ENCODE results near the gene CUL3.
"Not testable (repeated sequence)": the region's sequence is repeated elsewhere in the genome, so short reads cannot be mapped to it uniquely, and the experiment has no call there.

Gene CUL3
- total RNA-seq, result 126 to 185 reads per million in 2 donors

DNA sequence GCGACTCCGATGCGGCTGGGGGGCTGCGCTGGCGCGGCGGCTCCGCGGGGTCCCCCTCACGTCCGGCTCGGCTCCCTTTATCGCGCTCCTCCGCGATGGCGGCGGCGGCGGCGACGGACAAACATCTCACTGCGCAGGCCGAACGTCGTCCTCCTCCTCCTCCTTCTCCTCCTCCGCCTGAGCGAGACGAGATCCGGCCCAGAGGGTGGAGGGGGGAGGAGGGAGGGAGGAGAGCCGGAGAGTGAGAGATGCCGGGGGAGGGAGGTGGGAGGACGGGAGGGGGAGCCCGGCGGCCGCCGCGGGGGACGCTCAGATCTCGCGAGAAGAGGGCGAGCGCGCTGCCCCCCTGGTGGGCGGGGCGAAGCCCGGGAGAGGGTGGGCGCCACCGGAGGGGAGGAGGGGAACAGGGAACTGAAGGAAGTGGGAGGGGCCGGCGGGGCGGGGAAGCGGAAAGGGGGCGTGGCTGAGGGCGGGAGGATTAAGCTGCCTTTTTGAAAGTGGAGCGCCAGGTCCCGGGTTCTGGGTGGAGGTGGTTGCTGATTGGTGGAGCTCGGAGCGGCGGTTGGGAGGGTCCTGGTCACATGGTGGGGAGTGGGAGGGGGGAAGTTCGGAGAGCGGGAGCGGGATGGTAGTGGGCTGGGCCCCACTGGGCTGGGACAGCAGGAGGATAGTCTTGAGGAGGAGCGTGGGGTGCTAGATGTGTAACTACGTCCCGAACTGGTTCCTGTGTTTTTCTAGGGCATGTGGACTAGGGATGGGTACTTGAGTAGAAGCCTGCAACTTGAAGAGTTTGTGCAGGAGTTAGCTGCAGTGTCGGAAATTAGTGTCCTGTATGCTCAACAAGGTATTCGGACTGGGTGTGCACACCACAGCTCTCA lies at the start of gene CUL3:
CUL3 (minus strand) TSS at position 153 of the 878 bp plus-strand sequence. CDS start 354 bp downstream, outside the sequence.
- DNase-seq, result peak; percentile 98 to 99 (median 99)

DNA sequence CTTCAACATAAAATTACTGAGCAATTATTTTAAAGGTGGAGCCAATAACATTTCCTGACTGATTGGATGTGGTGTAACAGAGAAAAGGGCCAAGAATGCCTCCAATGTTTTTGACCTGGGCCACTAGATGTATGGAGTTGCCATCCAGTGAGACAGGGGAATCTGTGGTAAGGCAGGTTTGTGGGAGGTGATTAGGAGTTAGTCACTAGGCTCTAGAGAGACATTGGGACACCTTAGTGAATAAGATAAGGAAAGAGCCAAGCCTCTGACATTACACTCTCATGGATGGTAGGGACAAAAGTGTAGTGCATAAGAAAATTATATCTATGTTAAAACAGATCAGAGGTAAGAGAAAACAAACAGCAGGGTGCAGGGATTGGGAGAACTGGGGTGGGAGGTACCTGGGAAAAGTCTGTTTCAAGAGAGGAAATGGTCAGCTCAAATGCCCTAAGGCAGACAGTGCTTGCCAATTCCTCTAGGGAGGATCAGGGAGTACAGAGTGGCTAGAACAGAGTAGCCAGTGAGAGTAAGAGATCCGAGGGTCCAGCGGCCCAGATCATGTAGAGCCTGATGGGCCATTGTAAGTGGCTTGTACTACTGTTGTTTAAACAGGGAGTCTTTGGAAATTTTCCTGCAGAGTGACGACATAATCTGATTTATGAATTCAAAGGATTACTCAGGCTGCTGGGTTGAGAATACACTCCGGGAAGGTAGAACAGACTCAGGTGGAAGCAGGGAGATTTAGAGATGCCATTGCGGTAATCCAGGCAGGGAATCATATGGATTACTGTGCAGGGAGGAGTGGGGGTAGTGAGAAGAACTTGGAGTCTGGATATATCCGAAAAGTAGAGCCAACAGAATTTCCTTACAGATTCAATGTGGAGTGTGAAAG lies 45.7 kb upstream of the CUL3 start:
- no peak for DNase-seq

DNA sequence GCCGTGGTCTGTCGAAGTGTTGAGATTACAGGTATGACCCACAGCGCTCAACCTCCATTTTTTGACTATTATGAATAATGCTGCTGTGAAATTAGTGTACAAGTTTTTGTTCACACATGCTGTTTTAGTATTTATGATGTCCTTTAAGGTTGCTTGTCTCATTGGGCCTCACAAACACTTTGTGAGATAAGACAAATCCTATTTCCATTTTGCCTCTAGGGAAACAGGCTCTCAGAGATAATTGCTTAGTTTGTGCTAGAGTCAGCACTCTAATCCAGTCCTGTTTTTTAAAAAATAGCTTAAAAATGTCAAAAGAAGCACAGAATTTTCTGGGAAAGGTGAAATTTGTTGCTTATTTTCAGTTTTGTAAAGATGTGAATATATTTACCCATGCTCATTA lies 43.3 kb upstream of the CUL3 start:
- no peak for DNase-seq

DNA sequence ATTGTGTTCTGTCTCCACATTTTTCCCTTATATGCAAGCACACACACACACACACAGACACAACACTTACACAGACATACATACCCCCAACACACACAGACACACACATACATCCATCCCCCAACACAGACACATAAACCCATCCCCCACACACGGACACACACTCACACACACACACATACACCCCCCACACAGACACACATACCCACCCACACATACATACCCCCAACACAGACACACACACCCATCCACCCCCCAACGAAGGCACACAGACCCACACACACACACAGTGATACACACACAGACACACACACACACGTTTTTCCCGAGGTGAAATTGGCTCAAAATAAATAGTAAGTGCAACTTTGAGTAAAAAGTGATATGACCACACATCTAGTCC lies 41.6 kb upstream of the CUL3 start:
- DNase-seq, result no peak

DNA sequence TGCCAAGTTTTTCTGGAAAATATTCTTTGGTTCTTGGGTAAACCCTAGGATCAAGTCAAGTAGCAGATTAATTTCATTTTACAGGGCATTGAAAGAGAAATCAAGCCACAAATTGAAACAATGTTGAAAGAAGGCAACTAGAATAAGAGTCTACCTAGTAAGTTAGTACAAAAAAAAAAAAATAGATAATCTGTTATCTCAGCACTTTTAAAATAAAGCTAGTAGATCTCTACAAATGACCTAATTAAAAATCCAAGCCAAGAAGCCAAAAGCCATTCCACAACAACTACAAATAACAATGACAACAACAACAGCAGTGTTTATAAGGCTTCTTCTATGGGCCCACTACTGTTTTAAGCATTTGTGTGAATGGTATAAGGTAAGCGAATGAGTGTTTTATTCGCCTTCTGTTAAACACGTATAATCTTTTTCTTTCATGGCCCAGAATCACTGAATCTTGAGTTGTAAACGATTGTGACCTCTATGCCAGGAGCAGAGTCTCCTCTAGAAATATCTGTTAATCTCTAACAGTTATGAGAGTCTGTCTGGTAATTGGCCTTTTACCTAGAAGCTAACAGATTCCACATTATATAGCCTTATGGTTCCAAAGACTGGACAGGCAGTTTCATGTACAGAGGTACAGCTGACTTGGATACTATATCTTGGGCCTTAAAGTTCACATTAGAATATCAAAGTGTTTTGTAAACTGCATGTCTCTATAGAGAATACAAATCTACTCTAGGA lies 28.6 kb upstream of the CUL3 start:
- DNase-seq, result no peak

DNA sequence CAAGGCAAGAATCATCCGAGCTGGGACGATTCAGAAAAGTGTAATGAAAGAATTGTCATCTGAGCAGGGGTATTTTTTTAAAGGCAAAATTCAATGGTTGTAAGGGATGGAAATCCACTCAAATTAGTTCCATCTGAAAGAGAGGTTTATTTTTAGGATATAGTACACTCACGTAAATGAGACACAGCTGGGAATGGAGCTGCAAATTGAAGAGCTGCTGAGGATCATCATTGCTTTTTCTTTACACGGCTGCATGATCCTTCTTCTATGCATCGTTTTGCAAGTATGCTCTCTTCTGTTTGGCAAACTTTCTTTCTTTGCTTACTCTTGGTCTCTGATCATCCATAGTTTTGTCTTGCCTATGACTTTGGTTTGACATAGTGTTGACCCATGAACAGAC lies 27.4 kb upstream of the CUL3 start:
- DNase-seq, result no peak

DNA sequence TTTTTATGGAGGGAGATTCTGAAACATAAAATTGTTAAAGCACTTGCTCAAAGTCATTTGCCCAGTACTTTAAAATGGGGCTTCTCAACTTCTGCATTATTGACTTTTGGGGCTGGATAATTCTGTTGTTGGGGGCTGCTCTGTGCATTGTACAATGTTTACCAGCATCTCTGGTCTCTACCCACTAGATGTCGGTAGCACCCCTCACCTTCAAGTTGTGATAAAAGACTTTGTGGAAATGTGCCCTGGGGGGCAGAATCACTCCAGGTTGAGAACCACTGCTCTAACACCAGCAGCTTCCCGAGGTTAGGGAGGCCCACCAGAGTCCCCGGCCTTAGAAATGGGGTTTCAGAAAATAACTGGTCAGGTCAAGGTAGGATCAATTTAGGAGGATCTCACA lies 26.8 kb upstream of the CUL3 start:
- DNase-seq, result no peak

DNA sequence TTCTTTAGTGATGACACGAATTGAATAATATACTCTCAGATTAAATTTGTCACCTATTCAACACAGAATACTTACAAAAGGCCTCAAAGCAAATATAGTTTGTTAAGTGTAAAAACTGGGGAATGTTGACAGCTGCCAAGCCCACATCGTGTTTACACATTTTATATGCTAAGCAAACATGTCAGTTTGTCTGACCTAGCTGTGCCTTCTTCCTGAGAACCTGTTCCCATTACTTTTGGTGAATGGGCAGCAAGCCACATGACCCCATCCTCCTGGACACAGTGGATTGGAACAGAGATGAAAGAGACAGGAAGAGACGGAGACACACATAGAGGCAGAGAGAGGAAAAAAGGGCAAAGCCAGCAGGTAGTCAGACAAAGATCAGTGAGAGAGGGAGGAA lies 22.9 kb upstream of the CUL3 start:
- DNase-seq, result no peak

DNA sequence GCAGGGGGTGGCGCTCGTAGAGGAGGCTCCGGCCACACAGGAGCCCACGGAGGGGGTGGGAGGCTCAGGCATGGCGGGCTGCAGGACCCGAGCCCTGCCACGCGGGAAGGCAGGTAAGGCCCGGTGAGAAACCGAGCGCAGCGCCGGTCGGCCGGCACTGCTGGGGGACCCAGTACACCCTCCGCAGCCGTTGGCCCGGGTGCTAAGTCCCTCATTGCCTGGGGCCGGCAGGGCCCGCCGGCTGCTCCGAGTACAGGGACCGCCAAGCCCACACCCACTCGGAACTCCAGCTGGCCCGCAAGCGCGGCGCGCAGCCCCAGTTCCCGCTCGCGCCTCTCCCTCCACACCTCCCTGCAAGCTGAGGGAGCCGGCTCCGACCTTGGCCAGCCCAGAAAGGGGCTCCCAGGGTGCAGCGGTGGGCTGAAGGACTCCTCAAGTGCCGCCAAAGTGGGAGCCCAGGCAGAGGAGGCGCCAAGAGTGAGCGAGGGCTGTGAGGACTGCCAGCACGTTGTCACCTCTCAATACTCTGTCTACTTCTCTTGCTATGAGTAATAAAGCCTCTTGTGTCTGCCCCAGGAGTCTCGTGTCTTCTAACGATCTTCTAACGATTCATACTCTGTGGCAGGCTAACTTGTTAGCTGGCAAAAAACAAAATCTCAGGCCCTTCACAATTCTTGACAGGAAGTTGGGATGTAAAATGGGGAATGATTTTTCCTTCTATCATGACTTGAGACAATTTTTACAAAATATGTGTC lies 18.8 kb upstream of the CUL3 start:
- DNase-seq, result peak in 1 of 5 experiments; percentile 32

DNA sequence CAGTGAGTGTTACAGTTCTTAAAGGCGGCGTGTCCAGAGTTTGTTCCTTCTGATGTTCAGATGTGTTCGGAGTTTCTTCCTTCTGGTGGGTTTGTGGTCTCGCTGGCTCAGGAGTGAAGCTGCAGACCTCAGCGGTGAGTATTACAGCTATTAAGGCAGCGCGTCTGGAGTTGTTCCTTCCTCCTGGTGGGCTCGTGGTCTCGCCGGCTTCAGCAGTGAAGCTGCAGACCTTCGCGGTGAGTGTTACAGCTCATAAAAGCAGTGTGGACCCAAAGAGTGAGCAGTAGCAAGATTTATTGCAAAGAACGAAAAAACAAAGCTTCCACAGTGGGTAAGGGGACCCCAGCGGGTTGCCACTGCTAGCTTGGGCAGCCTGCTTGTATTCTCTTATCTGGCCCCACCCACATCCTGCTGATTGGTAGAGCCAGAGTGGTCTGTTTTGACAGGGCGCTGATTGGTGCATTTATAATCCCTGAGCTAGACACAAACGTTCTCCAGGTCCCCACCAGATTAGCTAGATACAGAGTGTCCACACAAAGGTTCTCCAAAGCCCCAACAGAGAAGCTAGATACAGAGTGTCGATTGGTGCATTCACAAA lies 17.7 kb upstream of the CUL3 start:
- DNase-seq, result not testable (repeated sequence)

DNA sequence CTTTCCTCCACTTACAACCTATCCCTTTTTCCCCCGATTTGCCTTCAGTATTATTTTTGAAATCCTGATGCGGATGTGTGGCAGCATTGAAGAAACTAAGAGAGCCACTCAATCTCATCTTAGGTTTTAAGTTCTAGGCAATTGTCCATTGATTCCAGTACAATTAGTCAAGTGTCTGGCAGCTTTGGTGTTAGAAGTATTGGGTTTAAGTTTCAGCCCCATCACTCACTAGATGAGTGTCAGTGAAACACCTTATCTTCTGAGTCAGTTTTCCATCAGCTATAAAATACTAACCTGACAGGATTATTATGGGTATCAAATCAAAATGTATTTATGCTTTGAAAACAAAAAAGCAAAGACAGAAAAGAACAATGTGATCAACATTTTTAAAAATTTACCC lies 16.8 kb upstream of the CUL3 start:
- peak in 1 of 5 experiments; percentile 4 for DNase-seq

DNA sequence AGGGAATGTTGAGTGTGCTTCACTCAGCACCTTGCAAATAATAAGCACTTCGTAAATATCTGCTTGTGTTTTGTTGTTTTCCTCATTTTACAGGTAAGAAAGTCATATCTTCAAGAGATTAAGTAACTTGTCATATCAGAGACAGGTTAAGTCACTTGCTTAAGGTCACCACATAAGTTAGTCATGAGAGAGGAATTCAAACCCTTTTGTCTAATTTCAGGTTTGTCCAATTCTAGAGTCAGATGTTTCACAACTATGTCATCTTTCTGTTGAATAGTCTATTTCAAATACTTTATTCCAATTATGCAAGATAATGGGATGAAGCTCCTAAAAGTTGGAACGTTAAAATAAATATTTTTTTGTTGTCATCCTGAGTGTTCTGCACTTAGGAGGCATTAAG lies 13.5 kb upstream of the CUL3 start:
- DNase-seq, result no peak

DNA sequence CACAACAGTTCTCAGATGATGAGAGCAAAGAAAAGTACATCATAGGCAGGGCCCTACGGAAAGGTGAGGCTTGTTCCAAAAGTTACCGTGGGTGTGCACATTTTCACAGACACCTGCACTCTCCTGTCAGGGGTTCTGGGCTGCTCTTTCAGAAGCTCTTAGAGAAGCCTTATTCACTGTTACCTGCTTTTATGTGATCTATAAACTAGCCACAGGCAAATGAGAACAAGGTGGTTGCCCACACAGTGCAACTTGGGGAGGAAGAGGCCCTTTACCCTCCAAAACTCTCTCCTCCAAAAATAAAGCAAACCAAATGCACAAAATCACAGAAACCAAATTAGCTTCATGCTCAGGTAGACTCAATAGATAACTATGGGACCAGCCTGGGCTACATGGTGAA lies 11.1 kb upstream of the CUL3 start:
- no peak for DNase-seq

DNA sequence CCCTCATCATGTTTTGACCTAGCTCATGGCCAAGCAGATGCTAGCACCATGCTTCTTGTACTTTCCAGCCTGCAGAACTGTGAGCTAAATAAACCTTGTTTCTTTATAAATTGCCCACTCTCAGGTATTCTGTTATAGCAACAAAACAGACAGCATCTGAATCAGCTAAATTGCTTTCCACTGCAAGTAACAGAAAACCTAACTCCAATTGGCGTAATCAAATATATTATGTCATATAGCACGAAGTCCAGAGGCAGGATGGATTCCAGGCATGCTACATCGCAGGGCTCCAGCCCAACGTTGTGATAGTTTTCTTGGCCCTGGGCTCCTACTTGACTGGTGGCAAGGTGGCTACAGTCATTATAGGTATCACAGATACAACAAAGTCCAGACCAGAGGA lies 10.4 kb upstream of the CUL3 start:
- DNase-seq, result no peak

DNA sequence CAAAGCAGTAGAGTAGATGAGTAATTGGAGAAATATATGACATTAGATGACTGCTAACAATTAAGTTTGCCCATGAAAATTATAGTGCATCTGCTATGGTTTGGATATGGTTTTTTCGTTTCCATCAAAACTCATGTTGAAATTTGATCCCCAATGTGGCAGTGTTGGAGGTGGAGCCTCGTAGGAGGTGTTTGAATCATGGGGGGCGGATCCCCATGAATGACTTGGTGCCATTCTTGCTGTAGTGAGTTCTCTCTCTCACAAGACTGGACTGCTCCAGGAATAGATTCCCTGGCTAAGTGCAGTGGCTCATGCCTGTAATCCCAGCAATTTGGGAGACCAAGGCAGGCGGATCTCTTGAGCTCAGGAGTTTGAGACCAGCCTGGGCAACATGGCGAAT lies 9.7 kb upstream of the CUL3 start:
- DNase-seq, result no peak

DNA sequence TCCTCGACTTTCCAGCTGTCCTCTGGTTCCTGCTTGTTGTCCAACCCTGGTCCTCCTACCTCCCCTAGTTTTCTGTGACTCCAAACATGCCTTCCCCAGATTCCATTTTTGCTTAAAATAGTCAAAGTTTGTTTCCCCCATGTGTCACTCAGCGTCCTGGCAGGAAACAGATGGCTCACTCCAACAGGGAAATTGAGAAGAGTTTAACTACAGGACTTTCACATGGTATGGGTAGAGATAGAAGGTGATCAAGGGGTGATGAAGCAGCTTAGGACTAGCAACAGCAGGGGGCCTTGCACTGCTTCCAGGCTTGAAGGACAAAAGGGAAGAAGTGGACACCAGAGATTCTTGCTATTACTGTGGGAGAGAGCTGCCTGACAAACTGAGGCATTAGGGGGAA lies 6.1 kb upstream of the CUL3 start:
- DNase-seq, result no peak

DNA sequence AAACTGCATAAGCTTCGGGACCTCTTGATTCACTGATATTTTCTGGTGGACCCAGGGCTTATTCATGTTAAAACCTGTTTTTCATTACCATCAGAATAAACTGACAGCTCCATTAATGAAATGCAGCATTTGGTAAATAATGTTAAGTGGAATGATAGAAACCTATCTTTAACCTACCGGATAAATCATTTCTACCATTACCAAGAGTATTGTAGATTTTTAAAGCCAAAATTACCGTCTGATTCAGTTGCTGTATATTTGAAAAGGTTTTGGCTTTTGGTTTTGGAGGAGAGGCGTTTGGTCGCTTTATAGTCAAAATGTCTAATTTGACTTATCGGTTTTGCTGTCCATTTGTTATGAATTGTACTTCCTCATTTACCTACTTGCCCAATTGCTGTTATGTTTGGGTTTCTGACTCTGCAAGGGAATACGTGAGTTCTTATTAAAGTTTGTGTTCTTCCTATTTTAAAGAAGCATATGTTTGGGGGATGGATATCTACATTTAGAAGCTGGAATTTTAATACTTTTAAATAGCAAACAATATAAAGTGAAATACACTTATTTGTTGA lies 1.0 kb upstream of the CUL3 start:
- no peak for DNase-seq

DNA sequence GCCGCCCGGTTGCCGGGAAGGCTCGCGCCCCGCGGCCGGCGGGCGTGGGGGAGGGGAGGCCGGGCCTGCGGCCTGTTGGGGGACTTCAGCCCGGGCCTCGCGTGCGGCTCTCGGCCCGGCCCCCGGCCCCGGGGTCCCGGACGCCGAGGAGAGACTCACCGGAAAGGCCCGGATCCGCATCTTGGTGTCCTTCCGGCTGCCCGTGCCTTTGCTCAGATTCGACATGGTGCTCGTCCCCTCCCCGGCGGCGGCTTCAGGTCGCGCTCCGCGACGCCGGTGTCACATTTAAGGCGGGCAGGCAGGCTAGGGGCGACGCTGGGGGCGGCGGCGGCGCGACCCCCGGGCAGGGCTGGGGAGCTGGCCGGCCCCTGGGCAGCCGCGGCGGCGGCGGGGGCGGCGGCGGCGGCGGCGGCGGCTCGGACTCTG lies 365 bp downstream of the CUL3 start:
- DNase-seq, result peak; percentile 36 to 82 (median 50)

DNA sequence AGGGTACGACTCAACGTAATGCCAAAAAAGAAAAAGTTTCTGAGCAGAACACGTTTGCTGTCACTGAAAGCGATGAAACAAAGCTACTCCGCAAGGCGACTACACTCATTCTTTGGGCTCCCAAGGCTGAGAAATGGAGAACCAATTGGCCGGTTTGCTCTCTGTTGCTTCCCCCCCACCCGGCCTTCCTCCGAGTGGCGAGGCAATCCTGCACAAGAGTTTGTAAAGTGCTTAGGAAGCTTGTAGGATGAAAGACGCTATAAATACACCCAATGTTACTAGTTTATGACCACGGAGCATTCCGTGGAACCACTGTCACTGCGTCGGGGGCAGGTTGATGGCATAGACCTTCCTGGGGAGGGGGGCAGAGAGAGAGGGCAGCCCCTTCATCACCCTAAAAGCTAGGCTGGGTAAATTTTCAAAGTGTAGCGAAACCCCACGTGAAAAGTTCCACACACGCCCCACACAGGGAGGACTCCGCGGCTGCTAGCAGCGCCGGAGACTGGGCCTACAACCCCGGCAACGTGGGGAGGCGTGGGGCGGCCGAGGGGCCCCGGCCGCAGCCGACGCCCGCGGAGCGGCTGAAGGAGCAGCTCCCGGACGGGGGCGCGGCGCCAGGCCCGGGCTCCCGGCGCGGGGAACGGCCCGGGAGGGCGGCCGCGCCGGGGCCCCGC lies 915 bp downstream of the CUL3 start:
- peak in 3 of 5 experiments; percentile 1 to 37 (median 8) for DNase-seq

DNA sequence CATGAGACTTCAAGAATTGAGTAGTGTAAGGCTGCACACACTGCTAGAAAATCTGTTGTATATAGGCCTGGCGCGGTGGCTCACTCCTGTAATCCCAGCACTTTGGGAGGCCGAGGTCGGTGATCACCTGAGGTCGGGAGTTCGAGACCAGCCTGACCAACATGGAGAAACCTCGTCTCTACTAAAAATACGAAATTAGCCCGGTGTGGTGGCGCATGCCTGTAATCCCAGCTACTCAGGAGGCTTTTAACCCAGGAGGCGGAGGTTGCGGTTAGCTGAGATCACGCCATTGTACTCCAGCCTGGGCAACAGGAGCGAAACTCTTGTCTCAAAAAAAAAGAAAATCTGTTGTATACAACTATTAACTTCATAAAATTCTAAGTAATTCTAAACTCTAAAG lies 2.1 kb downstream of the CUL3 start:
- not testable (repeated sequence) for DNase-seq

DNA sequence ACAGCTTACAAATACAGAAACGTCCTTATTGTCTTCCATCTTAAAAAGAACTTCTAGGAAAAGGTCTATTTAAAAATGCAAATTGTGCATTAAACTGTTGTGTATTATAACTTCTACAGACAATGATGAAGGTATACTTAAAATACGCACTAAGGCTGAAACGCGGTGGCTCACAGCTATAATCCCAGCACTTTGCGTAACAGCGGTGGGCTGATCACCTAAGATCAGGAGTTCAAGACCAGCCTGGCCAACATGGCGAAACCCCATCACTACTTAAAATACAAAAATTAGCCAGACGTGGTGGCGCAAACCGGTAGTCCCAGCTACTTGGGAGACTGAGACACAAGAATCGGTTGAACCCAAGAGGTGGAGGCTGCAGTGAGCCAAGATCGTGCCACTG lies 4.9 kb downstream of the CUL3 start:
- DNase-seq, result no peak
